Kidney epithelial cell (primary cell): ENCODE data around the gene ECE1. TPM values are rescaled to one million over a fixed set of nuclear protein-coding genes. Genes with fewer than 3 reads are reported as not detected.

ENCODE experiments used
- total RNA-seq: library from RNA; depleted of rRNA; stranded (reverse); fragments of >200 nt; gene quantifications from 2 replicates; pipeline ENCODE4 v1.2.3, GENCODE V29; 2015

Gene ECE1
- total RNA-seq, 1 donor from 2014 or later = 181 TPM

Other genes starting within 250 kb of the ECE1 start
- 35.5 and 38.4 TPM in 2 replicates for gene EIF4G3, start 113.6 kb downstream of the ECE1 start, total RNA-seq
- gene NBPF3, start 149.7 kb upstream of the ECE1 start, total RNA-seq = 10.2 and 12.2 TPM in 2 replicates
- gene ALPL, start 219.0 kb upstream of the ECE1 start, total RNA-seq = 5.1 and 7.3 TPM in 2 replicates